HEK293 (cell line): ENCODE measurements around the gene PLA2G2E.

ENCODE experiments used
- CTCF ChIA-PET: fragments of 350-600 bp; formaldehyde crosslinking; extraction: SDS; loops from one replicate; lab custom pipeline; 2021; ENCODE audit warnings: antibody characterized with exemption; lab: Yijun Ruan, JAX
- POLR2A ChIA-PET: fragments of 300-600 bp; formaldehyde crosslinking; extraction: SDS; loops from one replicate; lab custom pipeline; 2020; ENCODE audit warnings: antibody characterized with exemption, inconsistent platforms; lab: Yijun Ruan, JAX
- H3K27ac ChIP-seq: fragments of 200-500 bp; sonication (Bioruptor generic); 2 replicates; pipeline ENCODE4 v1.5.1; 2014; ENCODE audit warnings: low read depth, low read length, control low read depth, inconsistent platforms; ENCODE audit errors: extremely low read depth
- H3K36me3 ChIP-seq, 2 experiments: fragments of 200-500 bp in 1 of 2; sonication (Bioruptor generic) in 1 of 2; 1 replicate in 1 of 2; 2 replicates in 1 of 2; pipeline ENCODE4 v1.5.1; 2014 to 2017; ENCODE audit warnings: inconsistent platforms in 2 of 2, low read length in 2 of 2; ENCODE audit not compliant: control insufficient read depth in 2 of 2, insufficient read depth in 1 of 2
- H3K4me1 ChIP-seq: fragments of 200-500 bp; sonication (Bioruptor generic); 2 replicates; pipeline ENCODE4 v1.5.1; 2014; ENCODE audit warnings: mild to moderate bottlenecking, low read length, inconsistent platforms; ENCODE audit not compliant: control insufficient read depth, insufficient read depth
- H3K4me3 ChIP-seq: 2 replicates; pipeline ENCODE4 v1.5.1; 2011; ENCODE audit warnings: low read depth, mild to moderate bottlenecking, control low read depth, low read length, moderate library complexity
- H3K9me3 ChIP-seq: fragments of 200-500 bp; sonication (Bioruptor generic); 2 replicates; pipeline ENCODE4 v1.5.1; 2014; ENCODE audit warnings: low read depth, low read length, inconsistent platforms; ENCODE audit not compliant: control insufficient read depth, insufficient read depth
- EGR2 ChIP-seq: fragments of 450-650 bp; formaldehyde crosslinking; IDR thresholded peaks from 2 replicates; pipeline ENCODE4 v1.5.1; 2016; ENCODE audit warnings: low read depth, missing biosample characterization, missing genetic modification characterization
- KLF1 ChIP-seq: fragments of 450-650 bp; formaldehyde crosslinking; IDR thresholded peaks from 2 replicates; pipeline ENCODE4 v1.5.1; 2016; ENCODE audit warnings: missing biosample characterization, missing genetic modification characterization
- RBAK ChIP-seq: fragments of 450-650 bp; formaldehyde crosslinking; IDR thresholded peaks from 2 replicates; pipeline ENCODE4 v1.5.1; 2016; ENCODE audit warnings: missing biosample characterization, missing genetic modification characterization
- ZBTB7A ChIP-seq: fragments of 450-650 bp; formaldehyde crosslinking; IDR thresholded peaks from 2 replicates; pipeline ENCODE4 v1.5.1; 2016; ENCODE audit warnings: low read depth, missing biosample characterization, missing genetic modification characterization
- ZBTB8A ChIP-seq: fragments of 450-650 bp; formaldehyde crosslinking; IDR thresholded peaks from 2 replicates; pipeline ENCODE4 v1.5.1; 2016; ENCODE audit warnings: missing biosample characterization, missing genetic modification characterization
- ZFHX2 ChIP-seq: fragments of 450-650 bp; formaldehyde crosslinking; conservative IDR thresholded peaks from 2 replicates; pipeline ENCODE4 v1.5.1; 2016; ENCODE audit warnings: missing biosample characterization, missing genetic modification characterization
- ZNF121 ChIP-seq: fragments of 450-650 bp; formaldehyde crosslinking; IDR thresholded peaks from 2 replicates; pipeline ENCODE4 v1.5.1; 2016; ENCODE audit warnings: missing biosample characterization, missing genetic modification characterization
- ZNF202 ChIP-seq: fragments of 450-650 bp; formaldehyde crosslinking; IDR thresholded peaks from 2 replicates; pipeline ENCODE4 v1.5.1; 2016; ENCODE audit warnings: missing biosample characterization, missing genetic modification characterization, borderline replicate concordance
- ZNF239 ChIP-seq: fragments of 450-650 bp; formaldehyde crosslinking; IDR thresholded peaks from 2 replicates; pipeline ENCODE4 v1.5.1; 2016; ENCODE audit warnings: missing biosample characterization, missing genetic modification characterization
- ZNF24 ChIP-seq: fragments of 450-650 bp; formaldehyde crosslinking; IDR thresholded peaks from 2 replicates; pipeline ENCODE4 v1.5.1; 2016; ENCODE audit warnings: missing biosample characterization, missing genetic modification characterization
- ZNF404 ChIP-seq: fragments of 450-650 bp; formaldehyde crosslinking; IDR thresholded peaks from 2 replicates; pipeline ENCODE4 v1.5.1; 2017; ENCODE audit warnings: missing biosample characterization, missing genetic modification characterization
- ZNF48 ChIP-seq: fragments of 450-650 bp; formaldehyde crosslinking; IDR thresholded peaks from 2 replicates; pipeline ENCODE4 v1.5.1; 2016; ENCODE audit warnings: missing biosample characterization, missing genetic modification characterization
- ZNF558 ChIP-seq: fragments of 450-650 bp; formaldehyde crosslinking; IDR thresholded peaks from 2 replicates; pipeline ENCODE4 v1.5.1; 2016; ENCODE audit warnings: missing biosample characterization, missing genetic modification characterization
- ZNF792 ChIP-seq: fragments of 450-650 bp; formaldehyde crosslinking; IDR thresholded peaks from 2 replicates; pipeline ENCODE4 v1.5.1; 2016; ENCODE audit warnings: missing biosample characterization, missing genetic modification characterization
- ZSCAN5A ChIP-seq: fragments of 450-650 bp; formaldehyde crosslinking; IDR thresholded peaks from 2 replicates; pipeline ENCODE4 v1.5.1; 2016; ENCODE audit warnings: missing biosample characterization, missing genetic modification characterization
- TF ChIP-seq, protein P1 (sequence below): fragments of 450-650 bp; formaldehyde crosslinking; IDR thresholded peaks from 2 replicates; pipeline ENCODE4 v1.5.0; 2017; ENCODE audit warnings: missing biosample characterization, missing genetic modification characterization, borderline replicate concordance
- TF ChIP-seq, protein P2 (sequence below): fragments of 450-650 bp; formaldehyde crosslinking; IDR thresholded peaks from 2 replicates; pipeline ENCODE4 v1.5.1; 2016; ENCODE audit warnings: missing biosample characterization, missing genetic modification characterization

Gene PLA2G2E

DNA sequence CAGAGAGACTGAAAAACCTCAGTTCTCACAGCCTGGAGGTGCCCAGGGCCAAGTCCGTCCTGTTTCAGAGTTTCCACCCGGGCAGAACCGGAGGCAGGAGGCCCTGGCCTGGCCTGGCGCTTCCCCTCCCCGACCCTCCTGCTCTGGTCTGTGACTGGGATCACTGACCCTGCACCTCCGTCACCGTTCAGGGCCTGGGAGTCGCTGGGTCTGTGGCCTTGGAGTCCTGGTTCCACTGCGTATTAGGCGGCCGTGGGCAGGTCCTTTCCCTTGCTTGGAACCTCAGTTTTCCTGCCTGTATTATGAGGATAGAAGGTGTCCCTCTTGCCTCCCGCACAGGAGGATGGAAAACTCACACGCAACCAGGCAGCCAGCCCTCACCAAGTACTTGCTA lies 533 bp upstream of the PLA2G2E start (continued):
- TF ChIP-seq ZNF202 (tag by site-specific recombination) (no peak), ZNF121 (tag by site-specific recombination) (no peak), ZNF558 (tag by site-specific recombination) (no peak), ZNF239 (no peak), ZNF792 (tag by site-specific recombination) (no peak)

GRCh38 chr1:19922015-19922688 lies 1.3 kb downstream of the PLA2G2E start:
- CTCF ChIA-PET, result interaction anchor here (0.8 to 5.3 kb wide), 5 partner anchors 11 to 290 kb away, joined by 4 to 37 read pairs (median 8); no protein-coding TSS in a partner anchor
- TF ChIP-seq RBAK (tag by site-specific recombination), result no peak
- no peak for TF ChIP-seq ZBTB8A (tag by site-specific recombination)
- no peak for TF ChIP-seq ZSCAN5A (tag by site-specific recombination)
- TF ChIP-seq ZNF48 (tag by site-specific recombination), result no peak
- TF ChIP-seq, protein P1, sequence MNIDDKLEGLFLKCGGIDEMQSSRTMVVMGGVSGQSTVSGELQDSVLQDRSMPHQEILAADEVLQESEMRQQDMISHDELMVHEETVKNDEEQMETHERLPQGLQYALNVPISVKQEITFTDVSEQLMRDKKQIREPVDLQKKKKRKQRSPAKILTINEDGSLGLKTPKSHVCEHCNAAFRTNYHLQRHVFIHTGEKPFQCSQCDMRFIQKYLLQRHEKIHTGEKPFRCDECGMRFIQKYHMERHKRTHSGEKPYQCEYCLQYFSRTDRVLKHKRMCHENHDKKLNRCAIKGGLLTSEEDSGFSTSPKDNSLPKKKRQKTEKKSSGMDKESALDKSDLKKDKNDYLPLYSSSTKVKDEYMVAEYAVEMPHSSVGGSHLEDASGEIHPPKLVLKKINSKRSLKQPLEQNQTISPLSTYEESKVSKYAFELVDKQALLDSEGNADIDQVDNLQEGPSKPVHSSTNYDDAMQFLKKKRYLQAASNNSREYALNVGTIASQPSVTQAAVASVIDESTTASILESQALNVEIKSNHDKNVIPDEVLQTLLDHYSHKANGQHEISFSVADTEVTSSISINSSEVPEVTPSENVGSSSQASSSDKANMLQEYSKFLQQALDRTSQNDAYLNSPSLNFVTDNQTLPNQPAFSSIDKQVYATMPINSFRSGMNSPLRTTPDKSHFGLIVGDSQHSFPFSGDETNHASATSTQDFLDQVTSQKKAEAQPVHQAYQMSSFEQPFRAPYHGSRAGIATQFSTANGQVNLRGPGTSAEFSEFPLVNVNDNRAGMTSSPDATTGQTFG (tag by site-specific recombination), result no peak
- TF ChIP-seq, protein P2, sequence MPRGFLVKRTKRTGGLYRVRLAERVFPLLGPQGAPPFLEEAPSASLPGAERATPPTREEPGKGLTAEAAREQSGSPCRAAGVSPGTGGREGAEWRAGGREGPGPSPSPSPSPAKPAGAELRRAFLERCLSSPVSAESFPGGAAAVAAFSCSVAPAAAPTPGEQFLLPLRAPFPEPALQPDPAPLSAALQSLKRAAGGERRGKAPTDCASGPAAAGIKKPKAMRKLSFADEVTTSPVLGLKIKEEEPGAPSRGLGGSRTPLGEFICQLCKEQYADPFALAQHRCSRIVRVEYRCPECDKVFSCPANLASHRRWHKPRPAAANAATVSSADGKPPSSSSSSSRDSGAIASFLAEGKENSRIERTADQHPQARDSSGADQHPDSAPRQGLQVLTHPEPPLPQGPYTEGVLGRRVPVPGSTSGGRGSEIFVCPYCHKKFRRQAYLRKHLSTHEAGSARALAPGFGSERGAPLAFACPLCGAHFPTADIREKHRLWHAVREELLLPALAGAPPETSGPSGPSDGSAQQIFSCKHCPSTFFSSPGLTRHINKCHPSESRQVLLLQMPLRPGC (tag by site-specific recombination), result no peak
- TF ChIP-seq ZNF24, result no peak
- POLR2A ChIA-PET, result no interaction called here

GRCh38 chr1:19921310-19921709 lies 2.1 kb downstream of the PLA2G2E start:
- ChIA-PET POLR2A (interaction anchor here (1.5 kb wide), 1 partner anchor 39 kb away, joined by 5 read pairs; the partner anchor contains the start of gene OTUD3), CTCF (interaction anchor here (0.6 to 5.3 kb wide), 6 partner anchors 10 to 347 kb away, joined by 3 to 37 read pairs (median 6); no protein-coding TSS in a partner anchor)
- Histone ChIP-seq H3K4me1 (no peaks in the 10 kb centered on the region), H3K27ac (no peak overlapping the region), H3K36me3 (no peaks in the 10 kb centered on the region), H3K9me3 (no peaks in the 10 kb centered on the region), H3K4me3 (no peak overlapping the region)
- TF ChIP-seq ZFHX2 (0 out of 2 replicates have a peak, but pooled peaks have one; percentile 28), KLF1 (tag by site-specific recombination) (peak; percentile 67), ZBTB7A (tag by site-specific recombination) (no peak), ZNF404 (tag by site-specific recombination) (no peak), EGR2 (tag by site-specific recombination) (0 out of 2 replicates have a peak, but pooled peaks have one; percentile 21)

More at GRCh38 chr1:19922015-19922688, 1.3 kb downstream of the PLA2G2E start:
- H3K4me3 ChIP-seq, result no peak overlapping the region
- no peak overlapping the region for H3K27ac ChIP-seq
- no peaks in the 10 kb centered on the region for H3K4me1 ChIP-seq
- H3K36me3 ChIP-seq, result no peaks in the 10 kb centered on the region
- H3K9me3 ChIP-seq, result no peaks in the 10 kb centered on the region
